Naive B cell (primary cell): ENCODE data around the gene ACSL1. TPM values are rescaled to one million over a fixed set of nuclear protein-coding genes. Genes with fewer than 3 reads are reported as not detected.
"Not testable (repeated sequence)": the region's sequence is repeated elsewhere in the genome, so short reads cannot be mapped to it uniquely, and the experiment has no call there.

ENCODE experiments used
- ATAC-seq, 2 donors: fragments of 150-1000 bp; cut with Tn5 transposase; 2 replicates each; pipeline ENCODE4 v1.10.0; 2021; ENCODE audit warnings: low read depth in 2 of 2, mild to moderate bottlenecking in 2 of 2, moderate library complexity in 2 of 2
- DNase-seq: peaks from one replicate; pipeline ENCODE4 v3.0.0; 2022
- H3K27ac Mint-ChIP-seq, 6 donors: one replicate each; pipeline ENCODE4 v1.8.0; 2020 to 2022; ENCODE audit warnings: mild to moderate bottlenecking in 6 of 6, mixed read lengths in 6 of 6, moderate library complexity in 5 of 6, inconsistent platforms in 2 of 6
- H3K27me3 Mint-ChIP-seq, 3 donors: one replicate each; pipeline ENCODE4 v1.8.0; 2021 to 2022; ENCODE audit warnings: mixed read lengths in 3 of 3, mild to moderate bottlenecking in 1 of 3
- H3K36me3 Mint-ChIP-seq, 2 donors: one replicate each; pipeline ENCODE4 v1.8.0; 2020 to 2022; ENCODE audit warnings: mixed read lengths in 2 of 2, inconsistent platforms in 1 of 2, mild to moderate bottlenecking in 1 of 2
- H3K4me1 Mint-ChIP-seq, 3 donors: one replicate each; pipeline ENCODE4 v1.8.0; 2020 to 2022; ENCODE audit warnings: mixed read lengths in 3 of 3, inconsistent platforms in 1 of 3, mild to moderate bottlenecking in 1 of 3, moderate library complexity in 1 of 3
- H3K4me3 Mint-ChIP-seq, 8 donors: one replicate each; pipeline ENCODE4 v1.8.0; 2020 to 2022; ENCODE audit warnings: mild to moderate bottlenecking in 8 of 8, mixed read lengths in 8 of 8, moderate library complexity in 8 of 8, inconsistent platforms in 2 of 8
- H3K9me3 Mint-ChIP-seq, 7 donors: one replicate each; pipeline ENCODE4 v1.8.0; 2020 to 2022; ENCODE audit warnings: mixed read lengths in 7 of 7, mild to moderate bottlenecking in 5 of 7, inconsistent platforms in 2 of 7, moderate library complexity in 1 of 7
- polyA plus RNA-seq, 6 donors: library from polyadenylated mRNA; unstranded; fragments of 300-500 nt; fragmentation: Illumina TruSeq; gene quantifications; one replicate each; pipeline ENCODE4 v1.2.3, GENCODE V29; 2021; ENCODE audit warnings: low read depth in 6 of 6

ACSL1 gene
- polyA plus RNA-seq, 6 donors from 2014 or later = 5.0 to 10.1 (median 6.8) TPM

DNA sequence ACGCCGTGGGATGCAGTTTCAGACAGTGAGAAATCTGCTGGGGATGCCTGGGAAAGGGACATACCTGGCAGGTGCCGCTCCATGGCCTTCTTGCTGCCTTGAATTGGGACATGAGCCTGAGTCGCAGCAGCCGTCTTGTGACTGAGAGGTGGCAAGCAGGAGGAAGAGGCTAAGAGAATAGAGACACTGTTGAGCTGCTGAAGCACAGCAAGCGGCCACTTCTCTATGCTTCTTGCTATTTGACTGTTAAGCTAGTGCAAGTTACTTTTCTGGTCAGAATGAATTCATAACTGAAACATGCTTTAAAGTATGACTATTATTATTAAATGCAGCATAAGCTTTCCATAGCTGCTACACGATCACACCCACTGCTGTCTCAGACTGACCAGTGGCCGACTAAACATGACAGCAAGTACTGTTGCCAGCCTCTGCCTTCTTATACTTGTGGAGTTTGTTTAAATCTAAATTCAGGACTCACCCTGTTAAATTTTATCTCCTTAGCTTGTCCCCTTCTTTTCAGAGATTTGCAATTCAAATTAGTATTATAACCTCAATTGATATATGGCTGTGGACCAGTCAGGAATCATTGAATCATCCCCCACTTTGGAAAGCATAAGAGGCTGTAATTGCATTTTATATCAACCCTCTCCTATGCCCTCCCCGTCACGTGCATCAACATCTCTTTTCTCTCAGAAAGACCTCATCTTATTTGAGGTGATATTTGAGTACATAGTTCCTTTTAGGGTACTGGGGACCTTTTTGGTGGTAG is 24.8 kb upstream of the ACSL1 start:
- H3K27ac Mint-ChIP-seq = peak overlapping the region in 1 of 6 donors; percentile 58
- ATAC-seq = no peak
- peak overlapping the region in 2 of 8 donors; percentile 26 to 30 for H3K4me3 Mint-ChIP-seq
- H3K27me3 Mint-ChIP-seq = no peaks in the 10 kb centered on the region
- H3K36me3 Mint-ChIP-seq = no peaks in the 10 kb centered on the region
- peaks cover 14 to 21% (median 20%) of the 10 kb centered on the region in 3 donors for H3K4me1 Mint-ChIP-seq
- DNase-seq = no peak
- H3K9me3 Mint-ChIP-seq = no peaks in the 10 kb centered on the region

- DNase-seq (no peak), ATAC-seq (no peak)
- Mint-ChIP-seq H3K9me3 (no peaks in the 10 kb centered on the region), H3K27ac (no peak overlapping the region), H3K4me1 (peaks cover 9 to 15% (median 14%) of the 10 kb centered on the region in 3 donors), H3K36me3 (no peaks in the 10 kb centered on the region), H3K27me3 (no peaks in the 10 kb centered on the region), H3K4me3 (no peak overlapping the region)
Measured at GRCh38 chr4:184850018-184850417, 24.2 kb upstream of the ACSL1 start.

GRCh38 chr4:184849185-184849584 is 23.4 kb upstream of the ACSL1 start:
- Mint-ChIP-seq H3K4me3 (no peak overlapping the region), H3K36me3 (no peaks in the 10 kb centered on the region), H3K9me3 (no peaks in the 10 kb centered on the region), H3K27ac (no peak overlapping the region), H3K4me1 (peaks cover under 1 to 6% (median 6%) of the 10 kb centered on the region in 3 donors), H3K27me3 (no peaks in the 10 kb centered on the region)
- DNase-seq (no peak), ATAC-seq (no peak)

GRCh38 chr4:184848510-184848909 is 22.7 kb upstream of the ACSL1 start:
- Mint-ChIP-seq H3K4me1 (peaks cover 0 to 2% (median 0%) of the 10 kb centered on the region in 3 donors), H3K27me3 (no peaks in the 10 kb centered on the region), H3K36me3 (no peaks in the 10 kb centered on the region), H3K9me3 (no peaks in the 10 kb centered on the region), H3K27ac (no peak overlapping the region), H3K4me3 (no peak overlapping the region)
- ATAC-seq (peak in 1 of 2 donors; percentile 12), DNase-seq (no peak)

GRCh38 chr4:184846531-184846930 is 20.8 kb upstream of the ACSL1 start:
- H3K4me3 Mint-ChIP-seq = no peak overlapping the region
- peaks cover 0 to 5% (median 0%) of the 10 kb centered on the region in 3 donors for H3K27me3 Mint-ChIP-seq
- no peaks in the 10 kb centered on the region for H3K9me3 Mint-ChIP-seq

DNA sequence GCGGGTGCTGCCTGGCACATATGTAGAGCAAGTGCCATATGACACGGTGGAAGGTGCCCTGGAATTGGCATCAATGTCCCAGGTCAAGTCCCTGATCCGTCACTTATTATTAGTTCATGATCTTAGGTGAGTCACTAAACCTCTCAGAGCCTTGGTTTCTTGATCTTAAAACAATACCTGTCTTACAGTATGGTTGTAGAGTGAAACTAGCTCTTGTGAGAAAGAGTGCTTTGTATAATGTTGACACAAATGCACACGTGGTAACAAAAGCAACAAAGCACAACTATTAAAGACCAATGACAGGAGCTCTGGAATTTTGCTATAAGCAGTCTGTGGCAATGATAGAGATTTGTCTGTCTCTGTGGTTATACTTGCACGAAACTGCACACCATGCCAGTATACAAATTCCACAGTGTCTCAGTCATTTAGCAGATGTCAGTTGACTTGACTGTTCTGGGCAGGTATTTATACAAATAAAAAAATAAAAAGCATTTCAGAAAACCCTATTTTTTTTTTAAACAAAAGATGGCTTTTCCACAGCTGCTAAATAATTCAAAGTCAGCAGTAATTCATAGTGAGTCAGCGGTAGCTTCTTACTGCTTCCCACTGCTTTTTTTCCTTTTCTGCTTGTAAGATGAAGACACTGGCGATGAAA is 19.7 kb upstream of the ACSL1 start:
- Mint-ChIP-seq H3K9me3 (no peaks in the 10 kb centered on the region), H3K4me1 (peaks cover 0 to 1% (median 0%) of the 10 kb centered on the region in 3 donors), H3K27ac (no peak overlapping the region), H3K36me3 (no peaks in the 10 kb centered on the region), H3K27me3 (peaks cover 0 to 5% (median 0%) of the 10 kb centered on the region in 3 donors), H3K4me3 (no peak overlapping the region)
- ATAC-seq = no peak
- no peak for DNase-seq

More at GRCh38 chr4:184846531-184846930, 20.8 kb upstream of the ACSL1 start:
- no peak overlapping the region for H3K27ac Mint-ChIP-seq
- DNase-seq = no peak
- no peak for ATAC-seq
- peaks cover 0 to 1% (median 0%) of the 10 kb centered on the region in 3 donors for H3K4me1 Mint-ChIP-seq
- H3K36me3 Mint-ChIP-seq = no peaks in the 10 kb centered on the region

DNA sequence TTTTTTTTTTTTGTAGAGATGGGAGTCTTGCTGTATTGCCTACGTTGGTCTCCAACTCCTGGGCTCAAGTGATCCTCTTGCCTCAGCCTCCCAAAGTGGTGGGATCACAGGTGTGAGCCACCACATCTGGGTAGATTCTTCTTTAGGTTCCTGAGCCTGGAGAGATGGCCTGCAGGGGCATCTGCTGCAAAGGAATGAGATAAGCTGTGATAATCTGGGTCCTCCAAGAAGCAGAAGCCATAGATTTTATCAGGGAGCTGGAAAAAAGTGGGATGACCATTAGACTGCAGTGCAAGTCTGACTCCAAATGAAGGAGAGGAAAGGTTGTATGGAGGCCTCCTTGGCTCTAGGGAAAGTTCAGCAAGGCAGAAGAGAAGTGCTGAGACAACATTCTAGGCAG is 19.0 kb upstream of the ACSL1 start:
- Mint-ChIP-seq H3K9me3 (no peaks in the 10 kb centered on the region), H3K36me3 (no peaks in the 10 kb centered on the region), H3K4me1 (no peaks in the 10 kb centered on the region), H3K4me3 (no peak overlapping the region), H3K27ac (no peak overlapping the region), H3K27me3 (peaks cover 0 to 8% (median 0%) of the 10 kb centered on the region in 3 donors)
- ATAC-seq (no peak), DNase-seq (no peak)

DNA sequence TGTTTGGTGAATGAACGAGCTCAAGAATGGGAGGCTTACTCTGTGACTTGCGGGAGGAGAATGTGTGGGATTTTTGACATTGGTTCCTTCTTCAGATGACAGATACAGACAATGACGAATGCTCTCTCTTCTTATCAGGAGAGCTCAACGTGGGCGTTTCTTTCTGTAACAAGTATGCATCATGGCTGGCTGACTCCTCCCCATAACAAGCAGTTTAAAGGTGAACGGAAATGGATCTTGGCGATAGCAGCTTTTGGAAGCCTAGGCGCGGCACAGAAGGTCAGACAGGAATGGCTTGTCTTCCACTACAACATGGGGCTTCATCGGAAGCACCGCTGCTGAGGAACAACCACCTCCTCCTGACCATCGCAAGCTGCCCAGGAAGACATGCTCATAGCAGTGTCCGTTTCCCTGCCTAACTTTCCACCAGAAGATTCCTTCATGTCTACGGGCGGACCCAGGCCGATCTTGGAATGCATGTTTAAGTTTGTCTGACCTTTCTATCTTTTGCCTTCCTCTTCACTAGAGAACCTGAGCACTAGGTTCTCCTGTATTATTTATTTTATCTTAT is 18.3 kb upstream of the ACSL1 start:
- ATAC-seq = no peak
- no peak for DNase-seq
- H3K36me3 Mint-ChIP-seq = no peaks in the 10 kb centered on the region
- H3K4me3 Mint-ChIP-seq = no peak overlapping the region
- no peak overlapping the region for H3K27ac Mint-ChIP-seq
- peaks cover 0 to 13% (median 0%) of the 10 kb centered on the region in 3 donors for H3K27me3 Mint-ChIP-seq
- H3K9me3 Mint-ChIP-seq = no peaks in the 10 kb centered on the region
- H3K4me1 Mint-ChIP-seq = no peaks in the 10 kb centered on the region

DNA sequence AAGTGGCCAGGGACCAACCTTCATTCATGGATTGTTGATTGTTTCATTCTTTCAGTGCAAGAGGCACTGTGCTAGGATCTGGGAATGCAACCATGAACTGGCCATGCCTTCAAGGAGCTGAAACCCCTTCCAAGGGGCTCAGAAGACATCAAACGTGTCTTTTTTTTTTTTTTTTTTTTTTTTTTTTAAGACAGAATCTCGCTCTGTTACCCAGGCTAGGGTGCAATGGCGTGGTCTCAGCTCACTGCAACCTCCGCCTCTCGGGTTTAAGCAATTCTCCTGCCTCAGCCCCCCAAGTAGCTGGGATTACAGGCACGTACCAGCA is 13.3 kb upstream of the ACSL1 start:
- Mint-ChIP-seq H3K27me3 (peaks cover 0 to 13% (median 0%) of the 10 kb centered on the region in 3 donors), H3K4me3 (peak overlapping the region in 1 of 8 donors; percentile 56)
- not testable (repeated sequence) for H3K4me1 Mint-ChIP-seq, H3K27ac Mint-ChIP-seq, H3K9me3 Mint-ChIP-seq, H3K36me3 Mint-ChIP-seq, ATAC-seq, DNase-seq

DNA sequence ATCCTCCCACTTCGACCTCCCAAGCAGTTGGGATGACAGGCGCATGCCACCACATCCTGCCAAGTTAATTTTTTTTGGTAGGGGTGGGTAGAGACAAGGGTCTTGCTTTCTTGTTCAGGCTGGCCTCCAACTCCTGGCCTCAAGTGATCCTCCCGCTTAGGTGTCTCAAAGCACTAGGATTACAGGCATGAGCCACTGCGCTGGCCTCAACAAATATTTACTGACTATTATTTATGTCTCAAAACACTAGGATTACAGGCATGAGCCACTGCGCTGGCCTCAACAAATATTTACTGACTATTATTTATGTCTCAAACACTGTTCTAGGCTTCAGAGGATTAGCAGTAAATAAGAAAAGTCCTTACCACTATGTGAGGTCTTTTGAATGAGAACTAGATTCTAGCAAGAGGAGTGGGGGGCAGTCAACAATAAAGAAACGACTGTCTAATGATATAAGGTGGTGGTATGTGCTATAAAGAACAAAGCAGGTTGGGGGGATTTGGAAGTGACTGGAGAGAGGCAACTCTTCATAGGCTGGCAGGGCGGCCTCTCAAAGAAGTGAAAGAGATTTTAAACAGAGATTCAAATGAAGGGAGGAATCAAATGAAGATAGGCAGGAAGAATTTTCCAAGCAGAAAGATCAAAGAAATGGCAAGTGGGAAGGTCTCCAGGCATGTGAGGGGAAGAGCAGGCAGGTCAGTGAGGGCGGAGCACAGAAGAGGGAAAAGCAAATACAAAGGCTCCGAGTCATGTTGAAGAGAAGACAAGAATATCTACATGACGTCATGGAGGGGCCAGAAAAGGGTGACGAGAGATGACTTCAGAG is 12.7 kb upstream of the ACSL1 start:
- peaks cover 0 to 13% (median 0%) of the 10 kb centered on the region in 3 donors for H3K27me3 Mint-ChIP-seq
- no peak for ATAC-seq
- H3K4me1 Mint-ChIP-seq = no peaks in the 10 kb centered on the region
- no peaks in the 10 kb centered on the region for H3K9me3 Mint-ChIP-seq
- DNase-seq = no peak
- H3K27ac Mint-ChIP-seq = no peak overlapping the region
- peak overlapping the region in 1 of 8 donors; percentile 56 for H3K4me3 Mint-ChIP-seq
- H3K36me3 Mint-ChIP-seq = no peaks in the 10 kb centered on the region

- Mint-ChIP-seq H3K36me3 (no peaks in the 10 kb centered on the region), H3K27ac (no peak overlapping the region), H3K27me3 (peaks cover 0 to 7% (median 0%) of the 10 kb centered on the region in 3 donors), H3K4me1 (no peaks in the 10 kb centered on the region), H3K9me3 (no peaks in the 10 kb centered on the region), H3K4me3 (no peak overlapping the region)
- DNase-seq (no peak), ATAC-seq (no peak)
Measured at GRCh38 chr4:184836613-184837012, 10.8 kb upstream of the ACSL1 start.

DNA sequence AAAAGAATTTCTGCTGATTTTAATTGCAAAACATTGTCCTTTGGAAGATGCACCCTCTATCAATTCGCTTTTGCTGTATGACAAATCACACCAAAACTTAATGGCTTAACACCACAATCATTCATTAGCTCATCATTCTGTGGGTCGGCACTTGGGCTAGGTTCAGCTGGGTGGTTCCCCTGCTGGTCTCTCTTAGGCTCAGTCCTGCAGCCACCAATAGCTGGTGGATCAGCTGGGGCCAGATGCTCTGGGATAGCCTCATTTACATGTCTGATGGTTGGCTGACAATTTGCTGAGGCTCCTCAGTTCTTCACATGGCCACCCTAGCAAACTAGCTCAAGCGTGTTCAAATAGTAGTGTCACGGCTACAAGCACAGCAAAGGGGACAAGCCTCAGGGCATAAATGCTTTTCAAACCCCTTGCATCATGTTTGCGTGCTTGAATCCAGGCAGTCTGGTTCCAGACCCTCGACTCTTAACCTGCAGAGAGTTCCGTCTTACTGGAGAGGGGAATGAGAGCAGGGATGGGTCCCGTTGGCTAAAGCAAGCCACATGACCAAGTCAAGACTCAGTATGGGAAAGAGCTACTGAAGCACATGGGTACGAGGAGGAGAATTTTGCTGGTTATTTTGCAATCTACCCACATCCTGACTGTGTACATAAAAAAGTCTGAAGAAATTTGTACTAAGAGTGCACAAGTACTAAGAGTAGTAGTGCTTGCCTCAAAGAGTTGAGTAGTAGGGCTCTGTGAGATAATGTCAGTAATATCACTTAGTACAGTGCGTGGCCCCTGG is 7.5 kb upstream of the ACSL1 start:
- Mint-ChIP-seq H3K36me3 (no peaks in the 10 kb centered on the region), H3K27me3 (no peaks in the 10 kb centered on the region), H3K4me3 (no peak overlapping the region), H3K4me1 (no peaks in the 10 kb centered on the region), H3K9me3 (no peaks in the 10 kb centered on the region), H3K27ac (no peak overlapping the region)
- DNase-seq (no peak), ATAC-seq (no peak)

GRCh38 chr4:184831153-184831552 is 5.4 kb upstream of the ACSL1 start:
- Mint-ChIP-seq H3K4me1 (peaks cover 14 to 16% (median 14%) of the 10 kb centered on the region in 3 donors), H3K9me3 (no peaks in the 10 kb centered on the region), H3K27me3 (no peaks in the 10 kb centered on the region), H3K4me3 (no peak overlapping the region), H3K36me3 (no peaks in the 10 kb centered on the region), H3K27ac (no peak overlapping the region)
- DNase-seq = no peak
- no peak for ATAC-seq
